Esophagus muscularis mucosa (tissue), 4 donors: Measurements from ENCODE around the gene EIF3D. TPM values are rescaled to one million over a fixed set of nuclear protein-coding genes. Genes with fewer than 3 reads are reported as not detected.
A peak's percentile ranks its signal among the peaks of the same experiment; 100 is the strongest.

ENCODE experiments used
- DNase-seq: peaks from one replicate; pipeline ENCODE4 v3.0.0-alpha.2; 2017; ENCODE audit errors: extremely low spot score
- H3K27ac ChIP-seq, 4 donors: fragments of 200-600 bp; sonication (generic); replicated peaks in 1 of 4; 1 replicate in 3 of 4; 2 replicates in 1 of 4; pipeline ENCODE4 v1.5.1; 2016 to 2019; ENCODE audit warnings: mild to moderate bottlenecking in 1 of 4
- H3K27me3 ChIP-seq, 4 donors: fragments of 200-600 bp; sonication (generic); one replicate each; pipeline versions ENCODE4 v1.5.1 to v1.6.0; 2016 to 2019
- H3K36me3 ChIP-seq, 4 donors: fragments of 200-600 bp; sonication (generic); one replicate each; pipeline ENCODE4 v1.5.1; 2016 to 2019
- H3K4me1 ChIP-seq, 4 donors: fragments of 200-600 bp; sonication (generic); one replicate each; pipeline ENCODE4 v1.5.1; 2016 to 2019
- H3K4me3 ChIP-seq, 4 donors: fragments of 200-600 bp; sonication (generic); 1 replicate in 2 of 4; 2 replicates in 2 of 4; pipeline ENCODE4 v1.5.1; 2016 to 2019; ENCODE audit warnings: mild to moderate bottlenecking in 4 of 4, moderate library complexity in 1 of 4
- H3K9me3 ChIP-seq, 4 donors: fragments of 200-600 bp; sonication (generic); 1 replicate in 3 of 4; 2 replicates in 1 of 4; pipeline ENCODE4 v1.5.1; 2016 to 2019
- CTCF ChIP-seq, 3 experiments: fragments of 200-600 bp in 2 of 3; fragments of 450-650 bp in 1 of 3; sonication (generic) in 2 of 3; IDR thresholded peaks; one replicate each; pipeline ENCODE4 v1.5.1; 2017 to 2019; ENCODE audit warnings: antibody characterized with exemption in 3 of 3, mild to moderate bottlenecking in 2 of 3, moderate library complexity in 1 of 3
- EP300 ChIP-seq: sonication (generic); formaldehyde crosslinking; IDR thresholded peaks from one replicate; pipeline ENCODE4 v1.6.1; 2017; ENCODE audit warnings: antibody characterized with exemption
- POLR2A ChIP-seq: fragments of 450-650 bp; IDR thresholded peaks from one replicate; pipeline ENCODE4 v1.6.1; 2017; ENCODE audit warnings: antibody characterized with exemption, moderate library complexity, mild to moderate bottlenecking, low read depth
- POLR2AphosphoS5 ChIP-seq, 2 donors: sonication (generic); formaldehyde crosslinking; IDR thresholded peaks; one replicate each; pipeline ENCODE4 v1.6.1; 2017; ENCODE audit warnings: antibody characterized with exemption in 2 of 2
- WGBS: methylation state at CpG from one replicate; pipeline ENCODE4 v1.1.5; 2018; 5-methylcytosine and 5-hydroxymethylcytosine counted together
- intact Hi-C: fragments of 100-400 bp; cut with DNase I; formaldehyde crosslinking; loops from one replicate; pipeline ENCODE4 v1.15.1; 2023
- total RNA-seq, 4 donors: library from RNA; depleted of rRNA; stranded (reverse); fragments of >200 nt; gene quantifications; one replicate each; pipeline versions ENCODE4 v1.1.0 to v1.2.1, GENCODE V29; 2016

EIF3D gene
- total RNA-seq, 4 donors from 2014 or later: 200 to 282 (median 252) TPM

GRCh38 chr22:36475341-36475740 is 53.6 kb downstream of the EIF3D start:
- no peak for DNase-seq
- H3K4me1 ChIP-seq: peaks cover 22 to 72% (median 56%) of the 10 kb centered on the region in 4 donors
- peaks cover 21 to 96% (median 81%) of the 10 kb centered on the region in 4 donors for H3K36me3 ChIP-seq
- no peak for TF ChIP-seq POLR2A
- no peak for TF ChIP-seq EP300
- no peak for TF ChIP-seq CTCF (IDR thresholded peaks at IDR 0.05)
- TF ChIP-seq POLR2AphosphoS5 (IDR thresholded peaks at IDR 0.05): no peak
- H3K9me3 ChIP-seq: no peaks in the 10 kb centered on the region
- peak overlapping the region; percentile 89 to 97 (median 92) for H3K27ac ChIP-seq
- WGBS: 98% methylated on average over 6 of the region's 6 CpGs
- no peaks in the 10 kb centered on the region for H3K27me3 ChIP-seq
- intact Hi-C loops: no loop called here
- H3K4me3 ChIP-seq: no peak overlapping the region

GRCh38 chr22:36472689-36473088 is 56.3 kb downstream of the EIF3D start:
- peak overlapping the region; percentile 89 to 97 (median 92) for H3K27ac ChIP-seq
- no peaks in the 10 kb centered on the region for H3K27me3 ChIP-seq
- H3K4me1 ChIP-seq: peaks cover 39 to 82% (median 69%) of the 10 kb centered on the region in 4 donors
- no peak for DNase-seq
- peak overlapping the region; percentile 29 to 46 (median 40) for H3K4me3 ChIP-seq
- TF ChIP-seq POLR2AphosphoS5 (IDR thresholded peaks at IDR 0.05) (no peak), EP300 (no peak), CTCF (IDR thresholded peaks at IDR 0.05) (no peak), POLR2A (no peak)
- no peaks in the 10 kb centered on the region for H3K9me3 ChIP-seq
- WGBS: 57% methylated on average over 10 of the region's 13 CpGs
- peaks cover 17 to 69% (median 59%) of the 10 kb centered on the region in 4 donors for H3K36me3 ChIP-seq
- intact Hi-C loops: no loop called here

- peaks cover 48 to 95% (median 82%) of the 10 kb centered on the region in 4 donors for H3K4me1 ChIP-seq
- WGBS: 53% methylated on average over 14 of the region's 14 CpGs
- peaks cover 12 to 56% (median 50%) of the 10 kb centered on the region in 4 donors for H3K36me3 ChIP-seq
- H3K27ac ChIP-seq: peak overlapping the region; percentile 89 to 97 (median 92)
- intact Hi-C loops: loop anchor here (2.0 kb wide), 1 partner anchor 171 kb away; no protein-coding TSS in a partner anchor
- DNase-seq: no peak
- H3K4me3 ChIP-seq: peak overlapping the region; percentile 34 to 46 (median 40)
- no peaks in the 10 kb centered on the region for H3K27me3 ChIP-seq
- TF ChIP-seq EP300: peak; percentile 4
- peak; percentile 4 to 71 for TF ChIP-seq POLR2AphosphoS5 (IDR thresholded peaks at IDR 0.05)
- TF ChIP-seq POLR2A: peak; percentile 18
- no peak for TF ChIP-seq CTCF (IDR thresholded peaks at IDR 0.05)
- H3K9me3 ChIP-seq: no peaks in the 10 kb centered on the region
Observed at GRCh38 chr22:36471341-36471821, 57.6 kb downstream of the EIF3D start.

GRCh38 chr22:36470994-36471331 is 58.0 kb downstream of the EIF3D start:
- peaks cover 52 to 99% (median 86%) of the 10 kb centered on the region in 4 donors for H3K4me1 ChIP-seq
- peak overlapping the region; percentile 34 to 46 (median 40) for H3K4me3 ChIP-seq
- no peaks in the 10 kb centered on the region for H3K27me3 ChIP-seq
- WGBS: 40% methylated on average over 6 of the region's 10 CpGs
- peak overlapping the region; percentile 89 to 97 (median 92) for H3K27ac ChIP-seq
- intact Hi-C loops: loop anchor here (2.0 kb wide), 1 partner anchor 170 kb away; no protein-coding TSS in a partner anchor
- H3K36me3 ChIP-seq: peaks cover 7 to 52% (median 46%) of the 10 kb centered on the region in 4 donors
- DNase-seq: no peak
- H3K9me3 ChIP-seq: no peaks in the 10 kb centered on the region
- no peak for TF ChIP-seq CTCF (IDR thresholded peaks at IDR 0.05)
- TF ChIP-seq POLR2AphosphoS5 (IDR thresholded peaks at IDR 0.05): peak; percentile 85 to 89
- TF ChIP-seq POLR2A: no peak
- TF ChIP-seq EP300: peak; percentile 19
